GM20000 (cell line): Measurements from ENCODE around the gene ANXA2R.
"Not testable (repeated sequence)": the region's sequence is repeated elsewhere in the genome, so short reads cannot be mapped to it uniquely, and the experiment has no call there.

Experiments used
- DNase-seq: peaks from one replicate; pipeline ENCODE4 v3.0.0; 2012; ENCODE audit warnings: low spot score
- CTCF ChIP-seq: IDR thresholded peaks from 2 replicates; pipeline ENCODE4 v1.5.1; 2012; ENCODE audit warnings: mild to moderate bottlenecking, control low read depth; ENCODE audit errors: extremely low read depth, missing control alignments

Gene ANXA2R

GRCh38 chr5:43073597-43074546 is 33.8 kb upstream of the ANXA2R start:
- peak; percentile 48 for TF ChIP-seq CTCF
- peak; percentile 64 for DNase-seq

- not testable (repeated sequence) for DNase-seq
Observed at GRCh38 chr5:43069401-43069720, 29.2 kb upstream of the ANXA2R start.

- no peak for DNase-seq
- TF ChIP-seq CTCF: no peak
Observed at GRCh38 chr5:43068037-43068436, 27.9 kb upstream of the ANXA2R start.

- no peak for TF ChIP-seq CTCF
- peak; percentile 77 for DNase-seq
Observed at GRCh38 chr5:43066799-43067741, 27.0 kb upstream of the ANXA2R start.

- DNase-seq: peak; percentile 58
Observed at GRCh38 chr5:43065948-43066798, 26.1 kb upstream of the ANXA2R start.

GRCh38 chr5:43065387-43065947 is 25.3 kb upstream of the ANXA2R start:
- no peak for DNase-seq
- TF ChIP-seq CTCF: no peak

More at GRCh38 chr5:43065948-43066798, 26.1 kb upstream of the ANXA2R start:
- no peak for TF ChIP-seq CTCF

- TF ChIP-seq CTCF: no peak
- no peak for DNase-seq
Observed at GRCh38 chr5:43063721-43064171, 23.6 kb upstream of the ANXA2R start.
